Measurements from ENCODE around the gene PSPC1.

DNA sequence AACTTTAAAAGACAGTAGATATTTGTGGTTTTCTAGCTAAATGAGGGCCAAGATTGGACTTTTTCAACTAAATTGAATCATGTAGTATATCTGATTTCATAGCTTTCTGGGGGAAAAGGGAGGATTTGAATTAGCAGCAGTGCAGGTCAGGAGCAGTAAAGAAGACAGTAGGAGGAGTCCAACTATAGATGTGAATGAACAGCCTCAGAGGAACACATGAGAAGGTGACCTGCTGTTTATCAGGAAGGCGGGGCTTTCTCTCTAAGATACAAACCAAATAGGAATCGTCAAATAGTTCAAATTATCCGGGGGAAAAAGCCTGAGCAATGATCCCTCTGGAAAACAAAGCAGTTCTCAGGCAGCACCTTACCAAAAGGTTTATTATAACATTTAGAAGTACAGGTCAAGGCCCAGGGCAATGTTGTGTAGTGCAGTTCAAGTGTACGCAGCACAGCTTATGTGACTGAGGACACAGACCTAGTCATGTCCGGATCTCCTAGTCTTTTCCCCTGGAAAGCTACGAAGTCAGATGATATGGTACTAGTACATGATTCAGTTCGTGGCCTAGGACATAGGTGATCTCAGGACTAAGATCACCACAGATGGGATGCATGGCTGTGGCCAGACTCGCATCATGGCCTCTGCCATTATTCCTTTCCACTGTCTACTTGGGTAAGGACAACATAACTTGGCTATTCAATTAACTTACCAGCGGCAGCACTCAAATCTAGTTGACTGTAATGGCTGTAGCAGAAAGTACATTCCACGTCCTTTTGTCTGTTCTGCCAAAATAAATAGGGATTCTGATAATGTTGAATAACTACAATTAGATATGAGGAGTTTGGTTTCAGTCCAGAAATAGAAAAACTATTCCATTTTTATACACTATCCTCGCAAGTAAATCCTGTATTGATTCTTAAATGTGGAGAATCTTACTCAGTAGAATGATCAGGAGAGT, 109.0 kb downstream of the PSPC1 start:
- TF ChIP-seq, protein P1, sequence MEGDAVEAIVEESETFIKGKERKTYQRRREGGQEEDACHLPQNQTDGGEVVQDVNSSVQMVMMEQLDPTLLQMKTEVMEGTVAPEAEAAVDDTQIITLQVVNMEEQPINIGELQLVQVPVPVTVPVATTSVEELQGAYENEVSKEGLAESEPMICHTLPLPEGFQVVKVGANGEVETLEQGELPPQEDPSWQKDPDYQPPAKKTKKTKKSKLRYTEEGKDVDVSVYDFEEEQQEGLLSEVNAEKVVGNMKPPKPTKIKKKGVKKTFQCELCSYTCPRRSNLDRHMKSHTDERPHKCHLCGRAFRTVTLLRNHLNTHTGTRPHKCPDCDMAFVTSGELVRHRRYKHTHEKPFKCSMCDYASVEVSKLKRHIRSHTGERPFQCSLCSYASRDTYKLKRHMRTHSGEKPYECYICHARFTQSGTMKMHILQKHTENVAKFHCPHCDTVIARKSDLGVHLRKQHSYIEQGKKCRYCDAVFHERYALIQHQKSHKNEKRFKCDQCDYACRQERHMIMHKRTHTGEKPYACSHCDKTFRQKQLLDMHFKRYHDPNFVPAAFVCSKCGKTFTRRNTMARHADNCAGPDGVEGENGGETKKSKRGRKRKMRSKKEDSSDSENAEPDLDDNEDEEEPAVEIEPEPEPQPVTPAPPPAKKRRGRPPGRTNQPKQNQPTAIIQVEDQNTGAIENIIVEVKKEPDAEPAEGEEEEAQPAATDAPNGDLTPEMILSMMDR (IDR thresholded peaks at IDR 0.05), result no peak
- TF ChIP-seq ZFX (IDR thresholded peaks at IDR 0.05; ENCODE audit: borderline replicate concordance), result no peak

All from 22Rv1 (cell line).